ENCODE data around the gene KCNJ15. TPM values are rescaled to one million over a fixed set of nuclear protein-coding genes. Genes with fewer than 3 reads are reported as not detected.

The KCNJ15 gene
- total and polyA plus RNA-seq, 2 experiments from 2014 or later = not detected

GRCh38 chr21:38220270-38220737 lies 36.5 kb upstream of the KCNJ15 start:
- Histone ChIP-seq H3K79me2 (replicated peaks; ENCODE audit: insufficient read depth) (no peaks in the 10 kb centered on the region), H3K9me2 (ENCODE audit: insufficient read depth) (peaks cover 3% of the 10 kb centered on the region; the same call in 1 of the 2 replicates), H3K27me3 (ENCODE audit: insufficient read depth) (no peaks in the 10 kb centered on the region), H3K27ac (ENCODE audit: low read depth) (no peak overlapping the region), H3F3A (replicated peaks; ENCODE audit: low read depth) (no peaks in the 10 kb centered on the region), H4K20me1 (replicated peaks; ENCODE audit: insufficient read depth) (no peaks in the 10 kb centered on the region), H3K4me3 (no peak overlapping the region), H3K4me2 (no peak overlapping the region), H3K36me3 (ENCODE audit: insufficient read depth) (peaks cover 16% of the 10 kb centered on the region), H2AFZ (no peak overlapping the region), H3K4me1 (ENCODE audit: insufficient read depth) (no peaks in the 10 kb centered on the region)
- H3K4me1 Mint-ChIP-seq = no peaks in the 10 kb centered on the region
- H3K36me3 Mint-ChIP-seq (ENCODE audit: low read depth) = peaks cover 45% of the 10 kb centered on the region
- no peak overlapping the region for H3K27ac Mint-ChIP-seq
- H3K27me3 Mint-ChIP-seq (ENCODE audit: insufficient read depth, low read depth, poor library complexity) = peaks cover 5% of the 10 kb centered on the region
- H3K9me3 Mint-ChIP-seq = peaks cover 59% of the 10 kb centered on the region
- DNase-seq (ENCODE audit: low spot score) = no peak
- H3K4me3 Mint-ChIP-seq = no peak overlapping the region
- no peak for TF ChIP-seq CREB1 (CRISPR knock-in tag; IDR thresholded peaks at IDR 0.05; ENCODE audit: low read depth)
- TF ChIP-seq NANOG (IDR thresholded peaks at IDR 0.05; ENCODE audit: borderline replicate concordance) = no peak
- TF ChIP-seq ZNF114 (CRISPR knock-in tag; IDR thresholded peaks at IDR 0.05) = no peak
- no peak for TF ChIP-seq ETS1 (IDR thresholded peaks at IDR 0.05)
- TF ChIP-seq POLR2AphosphoS5 (IDR thresholded peaks at IDR 0.05; ENCODE audit: low read depth) = no peak
- TF ChIP-seq JUNB (IDR thresholded peaks at IDR 0.05; ENCODE audit: unreplicated experiment) = no peak
- TF ChIP-seq, protein P1, sequence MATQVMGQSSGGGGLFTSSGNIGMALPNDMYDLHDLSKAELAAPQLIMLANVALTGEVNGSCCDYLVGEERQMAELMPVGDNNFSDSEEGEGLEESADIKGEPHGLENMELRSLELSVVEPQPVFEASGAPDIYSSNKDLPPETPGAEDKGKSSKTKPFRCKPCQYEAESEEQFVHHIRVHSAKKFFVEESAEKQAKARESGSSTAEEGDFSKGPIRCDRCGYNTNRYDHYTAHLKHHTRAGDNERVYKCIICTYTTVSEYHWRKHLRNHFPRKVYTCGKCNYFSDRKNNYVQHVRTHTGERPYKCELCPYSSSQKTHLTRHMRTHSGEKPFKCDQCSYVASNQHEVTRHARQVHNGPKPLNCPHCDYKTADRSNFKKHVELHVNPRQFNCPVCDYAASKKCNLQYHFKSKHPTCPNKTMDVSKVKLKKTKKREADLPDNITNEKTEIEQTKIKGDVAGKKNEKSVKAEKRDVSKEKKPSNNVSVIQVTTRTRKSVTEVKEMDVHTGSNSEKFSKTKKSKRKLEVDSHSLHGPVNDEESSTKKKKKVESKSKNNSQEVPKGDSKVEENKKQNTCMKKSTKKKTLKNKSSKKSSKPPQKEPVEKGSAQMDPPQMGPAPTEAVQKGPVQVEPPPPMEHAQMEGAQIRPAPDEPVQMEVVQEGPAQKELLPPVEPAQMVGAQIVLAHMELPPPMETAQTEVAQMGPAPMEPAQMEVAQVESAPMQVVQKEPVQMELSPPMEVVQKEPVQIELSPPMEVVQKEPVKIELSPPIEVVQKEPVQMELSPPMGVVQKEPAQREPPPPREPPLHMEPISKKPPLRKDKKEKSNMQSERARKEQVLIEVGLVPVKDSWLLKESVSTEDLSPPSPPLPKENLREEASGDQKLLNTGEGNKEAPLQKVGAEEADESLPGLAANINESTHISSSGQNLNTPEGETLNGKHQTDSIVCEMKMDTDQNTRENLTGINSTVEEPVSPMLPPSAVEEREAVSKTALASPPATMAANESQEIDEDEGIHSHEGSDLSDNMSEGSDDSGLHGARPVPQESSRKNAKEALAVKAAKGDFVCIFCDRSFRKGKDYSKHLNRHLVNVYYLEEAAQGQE (IDR thresholded peaks at IDR 0.05; ENCODE audit: unreplicated experiment) = no peak
- TF ChIP-seq CTCF (conservative IDR thresholded peaks at IDR 0.05; ENCODE audit: low read depth in 2 of 2) = no peak
- TF ChIP-seq ZNF331 (CRISPR knock-in tag; IDR thresholded peaks at IDR 0.05; ENCODE audit: low read depth) = no peak
- TF ChIP-seq EZH2phosphoT487 (IDR thresholded peaks at IDR 0.05; ENCODE audit: unreplicated experiment) = no peak
- TF ChIP-seq EZH2 (IDR thresholded peaks at IDR 0.05; ENCODE audit: low read depth, unreplicated experiment) = no peak
- TF ChIP-seq, protein P2, sequence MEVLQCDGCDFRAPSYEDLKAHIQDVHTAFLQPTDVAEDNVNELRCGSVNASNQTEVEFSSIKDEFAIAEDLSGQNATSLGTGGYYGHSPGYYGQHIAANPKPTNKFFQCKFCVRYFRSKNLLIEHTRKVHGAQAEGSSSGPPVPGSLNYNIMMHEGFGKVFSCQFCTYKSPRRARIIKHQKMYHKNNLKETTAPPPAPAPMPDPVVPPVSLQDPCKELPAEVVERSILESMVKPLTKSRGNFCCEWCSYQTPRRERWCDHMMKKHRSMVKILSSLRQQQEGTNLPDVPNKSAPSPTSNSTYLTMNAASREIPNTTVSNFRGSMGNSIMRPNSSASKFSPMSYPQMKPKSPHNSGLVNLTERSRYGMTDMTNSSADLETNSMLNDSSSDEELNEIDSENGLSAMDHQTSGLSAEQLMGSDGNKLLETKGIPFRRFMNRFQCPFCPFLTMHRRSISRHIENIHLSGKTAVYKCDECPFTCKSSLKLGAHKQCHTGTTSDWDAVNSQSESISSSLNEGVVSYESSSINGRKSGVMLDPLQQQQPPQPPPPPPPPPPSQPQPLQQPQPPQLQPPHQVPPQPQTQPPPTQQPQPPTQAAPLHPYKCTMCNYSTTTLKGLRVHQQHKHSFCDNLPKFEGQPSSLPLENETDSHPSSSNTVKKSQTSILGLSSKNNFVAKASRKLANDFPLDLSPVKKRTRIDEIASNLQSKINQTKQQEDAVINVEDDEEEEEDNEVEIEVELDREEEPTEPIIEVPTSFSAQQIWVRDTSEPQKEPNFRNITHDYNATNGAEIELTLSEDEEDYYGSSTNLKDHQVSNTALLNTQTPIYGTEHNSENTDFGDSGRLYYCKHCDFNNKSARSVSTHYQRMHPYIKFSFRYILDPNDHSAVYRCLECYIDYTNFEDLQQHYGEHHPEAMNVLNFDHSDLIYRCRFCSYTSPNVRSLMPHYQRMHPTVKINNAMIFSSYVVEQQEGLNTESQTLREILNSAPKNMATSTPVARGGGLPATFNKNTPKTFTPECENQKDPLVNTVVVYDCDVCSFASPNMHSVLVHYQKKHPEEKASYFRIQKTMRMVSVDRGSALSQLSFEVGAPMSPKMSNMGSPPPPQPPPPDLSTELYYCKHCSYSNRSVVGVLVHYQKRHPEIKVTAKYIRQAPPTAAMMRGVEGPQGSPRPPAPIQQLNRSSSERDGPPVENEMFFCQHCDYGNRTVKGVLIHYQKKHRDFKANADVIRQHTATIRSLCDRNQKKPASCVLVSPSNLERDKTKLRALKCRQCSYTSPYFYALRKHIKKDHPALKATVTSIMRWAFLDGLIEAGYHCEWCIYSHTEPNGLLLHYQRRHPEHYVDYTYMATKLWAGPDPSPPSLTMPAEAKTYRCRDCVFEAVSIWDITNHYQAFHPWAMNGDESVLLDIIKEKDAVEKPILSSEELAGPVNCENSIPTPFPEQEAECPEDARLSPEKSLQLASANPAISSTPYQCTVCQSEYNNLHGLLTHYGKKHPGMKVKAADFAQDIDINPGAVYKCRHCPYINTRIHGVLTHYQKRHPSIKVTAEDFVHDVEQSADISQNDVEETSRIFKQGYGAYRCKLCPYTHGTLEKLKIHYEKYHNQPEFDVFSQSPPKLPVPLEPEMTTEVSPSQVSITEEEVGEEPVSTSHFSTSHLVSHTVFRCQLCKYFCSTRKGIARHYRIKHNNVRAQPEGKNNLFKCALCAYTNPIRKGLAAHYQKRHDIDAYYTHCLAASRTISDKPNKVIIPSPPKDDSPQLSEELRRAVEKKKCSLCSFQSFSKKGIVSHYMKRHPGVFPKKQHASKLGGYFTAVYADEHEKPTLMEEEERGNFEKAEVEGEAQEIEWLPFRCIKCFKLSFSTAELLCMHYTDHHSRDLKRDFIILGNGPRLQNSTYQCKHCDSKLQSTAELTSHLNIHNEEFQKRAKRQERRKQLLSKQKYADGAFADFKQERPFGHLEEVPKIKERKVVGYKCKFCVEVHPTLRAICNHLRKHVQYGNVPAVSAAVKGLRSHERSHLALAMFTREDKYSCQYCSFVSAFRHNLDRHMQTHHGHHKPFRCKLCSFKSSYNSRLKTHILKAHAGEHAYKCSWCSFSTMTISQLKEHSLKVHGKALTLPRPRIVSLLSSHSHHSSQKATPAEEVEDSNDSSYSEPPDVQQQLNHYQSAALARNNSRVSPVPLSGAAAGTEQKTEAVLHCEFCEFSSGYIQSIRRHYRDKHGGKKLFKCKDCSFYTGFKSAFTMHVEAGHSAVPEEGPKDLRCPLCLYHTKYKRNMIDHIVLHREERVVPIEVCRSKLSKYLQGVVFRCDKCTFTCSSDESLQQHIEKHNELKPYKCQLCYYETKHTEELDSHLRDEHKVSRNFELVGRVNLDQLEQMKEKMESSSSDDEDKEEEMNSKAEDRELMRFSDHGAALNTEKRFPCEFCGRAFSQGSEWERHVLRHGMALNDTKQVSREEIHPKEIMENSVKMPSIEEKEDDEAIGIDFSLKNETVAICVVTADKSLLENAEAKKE (CRISPR knock-in tag; IDR thresholded peaks at IDR 0.05) = no peak
- TF ChIP-seq STAT1 (IDR thresholded peaks at IDR 0.05; ENCODE audit: unreplicated experiment) = no peak
- no peak for ATAC-seq

Measured in GM23338 (cell line).